NCI-H82 (cell line): Measurements from ENCODE around the gene MT2A.

ENCODE experiments used
- DNase-seq: peaks from one replicate; lab custom pipeline; 2025; lab: John Stamatoyannopoulos, UW

MT2A gene

GRCh38 chr16:56600398-56600999, 7.9 kb upstream of the MT2A start:
- DNase-seq: peak; percentile 61

- DNase-seq: peak; percentile 43
These were observed 7.1 kb upstream of the MT2A start for GRCh38 chr16:56601325-56601724.

GRCh38 chr16:56603589-56603988, 4.8 kb upstream of the MT2A start:
- DNase-seq: peak; percentile 63

- DNase-seq: no peak
These were observed 3.4 kb upstream of the MT2A start for GRCh38 chr16:56604966-56605365.

GRCh38 chr16:56605475-56605874, 2.9 kb upstream of the MT2A start:
- no peak for DNase-seq

GRCh38 chr16:56606071-56606475, 2.3 kb upstream of the MT2A start:
- DNase-seq: no peak

GRCh38 chr16:56606476-56607108, 1.8 kb upstream of the MT2A start:
- no peak for DNase-seq

- DNase-seq: no peak
These were observed 1.2 kb upstream of the MT2A start for GRCh38 chr16:56607109-56607618.

GRCh38 chr16:56607675-56608042, 725 bp upstream of the MT2A start:
- no peak for DNase-seq

GRCh38 chr16:56608876-56609462, 585 bp downstream of the MT2A start:
- peak; percentile 13 for DNase-seq

GRCh38 chr16:56609463-56609921, 1.1 kb downstream of the MT2A start:
- DNase-seq: peak; percentile 27

GRCh38 chr16:56610017-56610608, 1.7 kb downstream of the MT2A start:
- DNase-seq: no peak

- DNase-seq: no peak
These were observed 2.3 kb downstream of the MT2A start for GRCh38 chr16:56610609-56611111.

- no peak for DNase-seq
These were observed 3.0 kb downstream of the MT2A start for GRCh38 chr16:56611281-56611833.

- no peak for DNase-seq
These were observed 5.3 kb downstream of the MT2A start for GRCh38 chr16:56613706-56614105.

- no peak for DNase-seq
These were observed 6.2 kb downstream of the MT2A start for GRCh38 chr16:56614549-56614991.

GRCh38 chr16:56615353-56615752, 7.0 kb downstream of the MT2A start:
- no peak for DNase-seq

GRCh38 chr16:56616608-56617211, 8.3 kb downstream of the MT2A start:
- no peak for DNase-seq

- DNase-seq: no peak
These were observed 9.1 kb downstream of the MT2A start for GRCh38 chr16:56617212-56618085.

GRCh38 chr16:56618138-56618537, 9.8 kb downstream of the MT2A start:
- DNase-seq: no peak

GRCh38 chr16:56620339-56620897, 12.0 kb downstream of the MT2A start:
- no peak for DNase-seq
